Spleen (tissue), 11 donors: ENCODE results near the gene TMEM179. TPM values are rescaled to one million over a fixed set of nuclear protein-coding genes. Genes with fewer than 3 reads are reported as not detected.

Source experiments
- DNase-seq: peaks from one replicate; pipeline ENCODE4 v3.0.0-alpha.2; 2020
- H3K27ac ChIP-seq, 8 donors: fragments of 200-600 bp; sonication (generic) in 7 of 8; 1 replicate in 4 of 8; 2 replicates in 4 of 8; pipeline versions ENCODE4 v1.5.0 to v1.8.0; 2016 to 2021; ENCODE audit warnings: inconsistent platforms in 4 of 8, mild to moderate bottlenecking in 4 of 8, moderate library complexity in 1 of 8
- H3K27me3 ChIP-seq, 7 donors: fragments of 200-600 bp; sonication (generic) in 6 of 7; replicated peaks in 1 of 7; 1 replicate in 4 of 7; 2 replicates in 3 of 7; pipeline versions ENCODE4 v1.5.0 to v1.8.0; 2016 to 2021; ENCODE audit warnings: inconsistent platforms in 3 of 7, mild to moderate bottlenecking in 1 of 7
- H3K36me3 ChIP-seq, 6 donors: fragments of 200-600 bp; sonication (generic) in 5 of 6; 1 replicate in 4 of 6; 2 replicates in 2 of 6; pipeline versions ENCODE4 v1.5.0 to v1.8.0; 2016 to 2021; ENCODE audit warnings: inconsistent platforms in 2 of 6
- H3K4me1 ChIP-seq, 6 donors: fragments of 200-600 bp; sonication (generic) in 5 of 6; 1 replicate in 3 of 6; 2 replicates in 3 of 6; pipeline versions ENCODE4 v1.5.0 to v1.8.0; 2016 to 2021; ENCODE audit warnings: inconsistent platforms in 3 of 6
- H3K4me3 ChIP-seq, 8 donors: fragments of 200-600 bp; sonication (generic) in 7 of 8; 1 replicate in 4 of 8; 2 replicates in 4 of 8; pipeline versions ENCODE4 v1.5.0 to v1.8.0; 2016 to 2021; ENCODE audit warnings: inconsistent platforms in 4 of 8, mild to moderate bottlenecking in 4 of 8, moderate library complexity in 2 of 8
- H3K9me3 ChIP-seq, 8 donors: fragments of 200-600 bp; sonication (generic) in 7 of 8; 1 replicate in 4 of 8; 2 replicates in 4 of 8; pipeline versions ENCODE4 v1.5.0 to v1.8.0; 2016 to 2021; ENCODE audit warnings: inconsistent platforms in 4 of 8
- CTCF ChIP-seq, 11 experiments: fragments of 200-600 bp in 7 of 11; fragments of 450-650 bp in 4 of 11; sonication (generic) in 4 of 11; IDR thresholded peaks in 8 of 11; conservative IDR thresholded peaks in 3 of 11; 1 replicate in 7 of 11; 2 replicates in 4 of 11; pipeline versions ENCODE4 v1.4.0 to v1.8.0; 2016 to 2021; ENCODE audit warnings: antibody characterized with exemption in 11 of 11, inconsistent platforms in 4 of 11, mild to moderate bottlenecking in 1 of 11
- POLR2A ChIP-seq, 3 donors: fragments of 450-650 bp; IDR thresholded peaks; one replicate each; pipeline ENCODE4 v1.5.1; 2017; ENCODE audit warnings: antibody characterized with exemption in 3 of 3, mild to moderate bottlenecking in 1 of 3
- POLR2AphosphoS5 ChIP-seq, 3 donors: sonication (generic); formaldehyde crosslinking; IDR thresholded peaks; one replicate each; pipeline ENCODE4 v1.5.1; 2017; ENCODE audit warnings: antibody characterized with exemption in 3 of 3
- WGBS, 5 donors: extraction: QIAGEN DNeasy Blood & Tissue Kit in 3 of 5; methylation state at CpG; one replicate each; pipeline versions ENCODE4 v1.1.5 to v1.1.7; 2013 to 2018; 5-methylcytosine and 5-hydroxymethylcytosine counted together
- intact Hi-C: fragments of 100-400 bp; cut with DNase I; formaldehyde crosslinking; loops from one replicate; pipeline ENCODE4 v1.15.0; 2023; ENCODE audit warnings: low total_unique reads
- polyA plus RNA-seq, 3 donors: library from polyadenylated mRNA; stranded (reverse); fragments of 200-250 nt; gene quantifications; one replicate each; pipeline ENCODE4 v1.2.1, GENCODE V29; 2013
- total RNA-seq, 7 donors: library from RNA; depleted of rRNA in 3 of 7; stranded (reverse); fragments of >200 nt in 3 of 7; fragmentation: NEBNext Ultra II Directional in 4 of 7; extraction: Animal tissue kit (Norgen Biotek cat#: 25700) in 4 of 7; gene quantifications; one replicate each; pipeline versions ENCODE4 v1.1.0 to v1.2.1, GENCODE V29; 2016 to 2021
- donor health status: healthy with polysubstance abuse.
- donor health status: DM: no; HTN: no; CAD: no; lungs with moderate emphysema.
- donor health status: DM: no; HTN: no; CAD: no.
- donor health status: Bipolar disorder and iron deficiency.
- donor health status: healthy.
- donor health status: DM: no; HTN: no; CAD: no.
- donor health status: DM: yes; HTN: yes; CAD: no.

TMEM179 gene
- total and polyA plus RNA-seq, 10 donors: 0.08 TPM; not detected in 9

DNA sequence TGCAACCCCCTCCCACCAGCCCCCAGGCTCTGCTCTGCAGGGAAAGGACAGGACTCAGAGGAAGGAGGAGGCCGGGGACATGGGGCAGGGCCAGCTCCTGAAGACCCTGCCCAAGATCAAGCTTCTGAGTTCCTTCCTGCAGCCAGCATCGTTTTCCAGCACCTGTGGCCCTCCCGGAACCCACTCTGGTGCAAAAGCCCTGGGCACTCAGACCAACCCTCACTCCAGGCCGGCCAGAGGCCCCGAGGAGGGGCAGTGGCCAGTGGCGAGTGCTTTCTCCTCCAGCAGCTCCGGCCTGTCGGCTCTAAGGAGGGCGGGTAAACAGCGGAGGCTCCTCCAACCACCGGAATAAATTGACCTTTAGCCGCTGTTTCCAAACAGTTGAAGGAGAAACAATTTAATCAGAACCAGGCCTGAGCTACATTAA lies 10.8 kb downstream of the TMEM179 start:
- WGBS, 5 donors: 72 to 80% (median 78%) methylated on average over 12 of the region's 12 CpGs
- no peak for DNase-seq
- no peaks in the 10 kb centered on the region for H3K9me3 ChIP-seq
- no peak overlapping the region for H3K4me3 ChIP-seq
- peaks cover 0 to 71% (median 8%) of the 10 kb centered on the region in 7 donors for H3K27me3 ChIP-seq
- intact Hi-C loops: no loop called here
- TF ChIP-seq CTCF (IDR thresholded peaks at IDR 0.05 in 8 of 11, conservative IDR thresholded peaks at IDR 0.05 in 3 of 11): no peak
- TF ChIP-seq POLR2AphosphoS5 (IDR thresholded peaks at IDR 0.05): no peak
- no peak for TF ChIP-seq POLR2A (IDR thresholded peaks at IDR 0.05)
- H3K36me3 ChIP-seq: no peaks in the 10 kb centered on the region
- H3K27ac ChIP-seq: no peak overlapping the region
- no peaks in the 10 kb centered on the region for H3K4me1 ChIP-seq

GRCh38 chr14:104593241-104593701 lies 11.3 kb downstream of the TMEM179 start:
- Histone ChIP-seq H3K4me1 (no peaks in the 10 kb centered on the region), H3K4me3 (no peak overlapping the region), H3K36me3 (no peaks in the 10 kb centered on the region), H3K9me3 (no peaks in the 10 kb centered on the region), H3K27me3 (peaks cover 0 to 71% (median 8%) of the 10 kb centered on the region in 7 donors), H3K27ac (no peak overlapping the region)
- WGBS, 5 donors: 66 to 81% (median 75%) methylated on average over 16 to 18 of the region's 18 CpGs; no CpG with 5 or more reads in 1 of the 5 donors
- intact Hi-C loops: no loop called here
- DNase-seq: no peak
- TF ChIP-seq POLR2AphosphoS5 (IDR thresholded peaks at IDR 0.05) (no peak), POLR2A (IDR thresholded peaks at IDR 0.05) (no peak), CTCF (IDR thresholded peaks at IDR 0.05 in 8 of 11, conservative IDR thresholded peaks at IDR 0.05 in 3 of 11) (no peak)

DNA sequence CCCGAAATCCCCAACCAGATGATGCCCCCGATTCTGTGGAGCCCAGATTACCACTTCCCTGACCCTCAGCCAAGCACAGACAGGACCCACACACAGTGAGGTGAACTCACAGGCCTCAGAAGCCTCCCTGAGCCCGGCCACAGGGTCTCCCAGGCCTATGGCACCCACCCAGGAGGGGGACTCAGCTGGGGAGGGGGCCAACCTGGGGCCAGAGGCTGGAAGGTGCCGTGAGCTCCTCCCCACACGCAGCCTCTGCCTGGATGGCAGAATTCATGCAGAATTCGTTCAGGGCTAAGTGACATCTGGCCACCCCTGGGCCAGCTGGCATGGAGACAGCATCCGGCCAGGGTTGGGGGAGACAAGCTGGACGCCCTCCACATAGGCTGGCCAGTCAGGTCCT lies 11.8 kb downstream of the TMEM179 start:
- TF ChIP-seq POLR2A (IDR thresholded peaks at IDR 0.05): no peak
- no peak for TF ChIP-seq CTCF (IDR thresholded peaks at IDR 0.05 in 8 of 11, conservative IDR thresholded peaks at IDR 0.05 in 3 of 11)
- Histone ChIP-seq H3K27ac (no peak overlapping the region), H3K27me3 (peaks cover 0 to 71% (median 8%) of the 10 kb centered on the region in 7 donors), H3K4me1 (peaks cover 0 to 3% (median 0%) of the 10 kb centered on the region in 6 donors), H3K36me3 (no peaks in the 10 kb centered on the region), H3K9me3 (no peaks in the 10 kb centered on the region), H3K4me3 (no peak overlapping the region)
- intact Hi-C loops: no loop called here
- no peak for DNase-seq
- 53 to 79% (median 70%) methylated on average over 3 to 8 of the region's 8 CpGs for WGBS, 5 donors

DNA sequence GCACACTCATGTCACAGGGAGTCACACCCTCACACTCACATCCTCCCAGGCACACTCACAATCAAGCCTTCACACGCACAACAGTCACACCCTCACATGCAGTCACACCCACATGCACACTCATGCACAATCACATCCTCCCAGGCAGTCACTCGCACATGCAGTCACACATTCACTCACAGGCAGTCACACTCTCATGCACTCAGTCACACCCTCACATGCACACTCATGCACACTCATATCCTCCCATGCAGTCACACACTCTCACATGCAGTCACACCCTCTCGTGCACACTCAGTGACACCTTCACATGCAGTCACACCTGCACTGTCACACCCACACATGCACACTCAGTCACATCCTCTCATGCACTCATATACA lies 12.3 kb downstream of the TMEM179 start:
- TF ChIP-seq CTCF (IDR thresholded peaks at IDR 0.05 in 8 of 11, conservative IDR thresholded peaks at IDR 0.05 in 3 of 11) (no peak), POLR2AphosphoS5 (IDR thresholded peaks at IDR 0.05) (no peak), POLR2A (IDR thresholded peaks at IDR 0.05) (no peak)
- peaks cover 0 to 8% (median 0%) of the 10 kb centered on the region in 6 donors for H3K4me1 ChIP-seq
- H3K4me3 ChIP-seq: no peak overlapping the region
- 59 to 80% (median 73%) methylated on average over 3 of the region's 3 CpGs for WGBS, 5 donors
- no peak overlapping the region for H3K27ac ChIP-seq
- DNase-seq: no peak
- intact Hi-C loops: no loop called here
- no peaks in the 10 kb centered on the region for H3K9me3 ChIP-seq
- no peaks in the 10 kb centered on the region for H3K36me3 ChIP-seq
- H3K27me3 ChIP-seq: peaks cover 0 to 71% (median 8%) of the 10 kb centered on the region in 7 donors
